T-helper 17 cell (primary cell): ENCODE results near the gene ZNF554. TPM values are rescaled to one million over a fixed set of nuclear protein-coding genes. Genes with fewer than 3 reads are reported as not detected.

Experiments
- ATAC-seq: fragments of 150-1000 bp; cut with Tn5 transposase; 2 replicates; pipeline ENCODE4 v1.10.0; 2021; ENCODE audit warnings: mild to moderate bottlenecking, moderate library complexity
- DNase-seq, 3 donors: peaks; one replicate each; pipeline versions ENCODE4 v3.0.0 to v3.0.0-alpha.2; 2020 to 2021
- H3K9me3 ChIP-seq: one replicate; pipeline ENCODE4 v1.7.0; 2013; ENCODE audit warnings: low read length, mild to moderate bottlenecking; ENCODE audit not compliant: control insufficient read depth, poor library complexity, severe bottlenecking
- H3K27ac Mint-ChIP-seq: one replicate; pipeline ENCODE4 v1.8.0; 2022; ENCODE audit warnings: mild to moderate bottlenecking, moderate library complexity, mixed read lengths
- H3K27me3 Mint-ChIP-seq: one replicate; pipeline ENCODE4 v1.8.0; 2022; ENCODE audit warnings: mixed read lengths
- H3K36me3 Mint-ChIP-seq: one replicate; pipeline ENCODE4 v1.8.0; 2022; ENCODE audit warnings: low read depth, mixed read lengths
- H3K4me1 Mint-ChIP-seq: one replicate; pipeline ENCODE4 v1.8.0; 2022; ENCODE audit warnings: mild to moderate bottlenecking, mixed read lengths
- H3K4me3 Mint-ChIP-seq: one replicate; pipeline ENCODE4 v1.8.0; 2022; ENCODE audit warnings: mild to moderate bottlenecking, moderate library complexity, mixed read lengths
- total RNA-seq, 4 donors: library from RNA in 2 of 4; stranded (reverse) in 2 of 4; gene quantifications; one replicate each; pipeline ENCODE4 v1.2.3 and lab custom pipeline; 2022 to 2026

ZNF554 gene
- total RNA-seq, 2 donors from 2014 or later, result 3.0 to 3.2 TPM

GRCh38 chr19:2805991-2806649 lies 13.5 kb upstream of the ZNF554 start:
- no peaks in the 10 kb centered on the region for H3K9me3 ChIP-seq
- peaks cover 6% of the 10 kb centered on the region for H3K4me1 Mint-ChIP-seq
- H3K27me3 Mint-ChIP-seq, result no peaks in the 10 kb centered on the region
- DNase-seq, result no peak
- ATAC-seq, result no peak
- H3K27ac Mint-ChIP-seq, result no peak overlapping the region
- H3K36me3 Mint-ChIP-seq, result peaks cover 7% of the 10 kb centered on the region
- no peak overlapping the region for H3K4me3 Mint-ChIP-seq

GRCh38 chr19:2806736-2807378 lies 12.8 kb upstream of the ZNF554 start:
- H3K36me3 Mint-ChIP-seq, result peaks cover 7% of the 10 kb centered on the region
- no peaks in the 10 kb centered on the region for H3K27me3 Mint-ChIP-seq
- DNase-seq, result no peak
- no peak for ATAC-seq
- no peak overlapping the region for H3K27ac Mint-ChIP-seq
- H3K9me3 ChIP-seq, result no peaks in the 10 kb centered on the region
- no peak overlapping the region for H3K4me3 Mint-ChIP-seq
- H3K4me1 Mint-ChIP-seq, result peaks cover 5% of the 10 kb centered on the region

- H3K4me3 Mint-ChIP-seq, result no peak overlapping the region
- no peak for DNase-seq
- no peaks in the 10 kb centered on the region for H3K9me3 ChIP-seq
- no peak overlapping the region for H3K27ac Mint-ChIP-seq
- peaks cover 5% of the 10 kb centered on the region for H3K36me3 Mint-ChIP-seq
- H3K4me1 Mint-ChIP-seq, result peaks cover 2% of the 10 kb centered on the region
- no peak for ATAC-seq
- H3K27me3 Mint-ChIP-seq, result no peaks in the 10 kb centered on the region
These were observed 12.1 kb upstream of the ZNF554 start for GRCh38 chr19:2807379-2808128.

- H3K36me3 Mint-ChIP-seq, result peaks cover 3% of the 10 kb centered on the region
- no peak overlapping the region for H3K4me3 Mint-ChIP-seq
- no peaks in the 10 kb centered on the region for H3K27me3 Mint-ChIP-seq
- H3K4me1 Mint-ChIP-seq, result no peaks in the 10 kb centered on the region
- H3K9me3 ChIP-seq, result no peaks in the 10 kb centered on the region
- DNase-seq (no peak), ATAC-seq (no peak)
- no peak overlapping the region for H3K27ac Mint-ChIP-seq
These were observed 11.3 kb upstream of the ZNF554 start for GRCh38 chr19:2808129-2808941.

- H3K27me3 Mint-ChIP-seq, result no peaks in the 10 kb centered on the region
- no peaks in the 10 kb centered on the region for H3K4me1 Mint-ChIP-seq
- H3K27ac Mint-ChIP-seq, result no peak overlapping the region
- no peak for ATAC-seq
- DNase-seq, result no peak
- H3K9me3 ChIP-seq, result no peaks in the 10 kb centered on the region
- peaks cover 3% of the 10 kb centered on the region for H3K36me3 Mint-ChIP-seq
- H3K4me3 Mint-ChIP-seq, result no peak overlapping the region
These were observed 10.1 kb upstream of the ZNF554 start for GRCh38 chr19:2809387-2810140.

- H3K9me3 ChIP-seq, result no peaks in the 10 kb centered on the region
- DNase-seq (no peak), ATAC-seq (no peak)
- Mint-ChIP-seq H3K27ac (no peak overlapping the region), H3K4me3 (no peak overlapping the region), H3K27me3 (no peaks in the 10 kb centered on the region), H3K4me1 (no peaks in the 10 kb centered on the region), H3K36me3 (peaks cover 3% of the 10 kb centered on the region)
These were observed 9.3 kb upstream of the ZNF554 start for GRCh38 chr19:2810141-2811091.

GRCh38 chr19:2811221-2811722 lies 8.4 kb upstream of the ZNF554 start:
- ATAC-seq, result no peak
- H3K9me3 ChIP-seq, result no peaks in the 10 kb centered on the region
- Mint-ChIP-seq H3K4me3 (no peak overlapping the region), H3K27me3 (no peaks in the 10 kb centered on the region), H3K27ac (no peak overlapping the region), H3K4me1 (no peaks in the 10 kb centered on the region), H3K36me3 (peaks cover 3% of the 10 kb centered on the region)
- DNase-seq, result no peak

GRCh38 chr19:2811735-2812413 lies 7.8 kb upstream of the ZNF554 start:
- DNase-seq, result no peak
- H3K4me1 Mint-ChIP-seq, result no peaks in the 10 kb centered on the region
- ATAC-seq, result no peak
- H3K36me3 Mint-ChIP-seq, result peaks cover 3% of the 10 kb centered on the region
- H3K27ac Mint-ChIP-seq, result no peak overlapping the region
- no peaks in the 10 kb centered on the region for H3K9me3 ChIP-seq
- no peak overlapping the region for H3K4me3 Mint-ChIP-seq
- no peaks in the 10 kb centered on the region for H3K27me3 Mint-ChIP-seq

GRCh38 chr19:2812414-2813234 lies 7.0 kb upstream of the ZNF554 start:
- H3K9me3 ChIP-seq, result no peaks in the 10 kb centered on the region
- Mint-ChIP-seq H3K27ac (no peak overlapping the region), H3K4me3 (no peak overlapping the region), H3K4me1 (no peaks in the 10 kb centered on the region), H3K27me3 (no peaks in the 10 kb centered on the region), H3K36me3 (peaks cover 3% of the 10 kb centered on the region)
- DNase-seq (no peak), ATAC-seq (no peak)

- DNase-seq, result no peak
- Mint-ChIP-seq H3K4me1 (no peaks in the 10 kb centered on the region), H3K4me3 (no peak overlapping the region), H3K36me3 (peaks cover 3% of the 10 kb centered on the region), H3K27ac (no peak overlapping the region), H3K27me3 (no peaks in the 10 kb centered on the region)
- ATAC-seq, result no peak
- H3K9me3 ChIP-seq, result no peaks in the 10 kb centered on the region
These were observed 6.2 kb upstream of the ZNF554 start for GRCh38 chr19:2813235-2814160.
